GM12892 (cell line): ENCODE measurements around the gene FBXO21.

Experiments
- POLR2A ChIP-seq: IDR thresholded peaks from 2 replicates; pipeline ENCODE4 v1.6.1; 2011; ENCODE audit warnings: low read depth, low read length, control low read depth
- POLR2AphosphoS5 ChIP-seq: IDR thresholded peaks from 2 replicates; pipeline ENCODE4 v1.6.1; 2011; ENCODE audit warnings: low read depth, low read length, control low read depth
- TAF1 ChIP-seq: IDR thresholded peaks from 2 replicates; pipeline ENCODE4 v1.6.1; 2011; ENCODE audit warnings: low read depth, mild to moderate bottlenecking, control low read depth, low read length, borderline replicate concordance

DNA sequence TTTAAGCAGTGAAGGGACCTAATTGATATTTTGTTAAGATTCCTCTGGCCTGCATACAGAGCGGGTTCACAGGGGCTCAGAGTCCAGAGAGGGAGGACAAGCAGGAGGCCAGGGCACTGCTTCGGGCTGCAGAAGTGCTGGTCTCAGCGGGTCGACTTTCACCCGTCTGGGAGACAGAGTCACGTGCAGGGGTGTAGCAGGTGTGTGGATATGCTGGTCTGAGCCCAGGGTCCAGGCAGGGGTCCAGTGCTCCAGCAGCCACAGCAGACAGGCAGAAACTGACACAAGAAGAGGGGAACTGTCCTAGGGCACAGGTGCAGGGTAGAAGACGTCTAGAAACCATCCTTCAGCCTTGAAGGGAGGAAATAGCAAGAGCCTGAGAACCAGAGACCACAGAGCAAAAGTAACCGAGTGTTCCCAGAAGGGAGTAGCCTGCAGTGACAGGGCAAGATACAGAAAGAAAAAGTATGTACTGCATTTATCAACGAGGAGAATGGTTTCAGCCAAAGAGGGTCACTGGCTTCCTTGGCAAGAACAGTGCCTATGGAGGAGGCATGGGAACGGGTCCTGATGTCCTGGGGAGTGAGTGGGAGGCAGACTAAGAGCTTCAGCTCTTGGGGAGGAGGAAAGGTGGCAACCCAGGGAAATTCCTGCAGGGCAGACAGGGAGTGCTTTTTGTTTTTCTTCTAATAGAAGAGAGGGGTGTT lies 28.7 kb downstream of the FBXO21 start:
- no peak for TF ChIP-seq POLR2AphosphoS5
- no peak for TF ChIP-seq POLR2A
- TF ChIP-seq TAF1: no peak
